DOHH2 (cell line): ENCODE measurements around the gene CXCL13.

ENCODE experiments used
- H3F3A ChIP-seq: fragments of 200-600 bp; sonication (generic), shearing (Covaris generic); 2 replicates; pipeline ENCODE4 v1.6.0; 2016; ENCODE audit warnings: antibody characterized with exemption, mild to moderate bottlenecking; ENCODE audit not compliant: control insufficient read depth, insufficient read depth
- H3K27ac ChIP-seq: fragments of 200-600 bp; sonication (generic); 2 replicates; pipeline ENCODE4 v1.5.1; 2014; ENCODE audit warnings: low read depth, mild to moderate bottlenecking, low read length, moderate library complexity
- H3K27me3 ChIP-seq: fragments of 200-600 bp; sonication (generic); 2 replicates; pipeline ENCODE4 v1.6.1; 2014; ENCODE audit warnings: mild to moderate bottlenecking, low read length, mixed read lengths; ENCODE audit not compliant: control insufficient read depth
- H3K36me3 ChIP-seq: fragments of 200-600 bp; sonication (generic); 2 replicates; pipeline ENCODE4 v1.6.1; 2014; ENCODE audit warnings: mild to moderate bottlenecking, low read length, moderate library complexity, mixed read lengths; ENCODE audit not compliant: control insufficient read depth
- H3K4me1 ChIP-seq: fragments of 200-600 bp; sonication (generic); 2 replicates; pipeline ENCODE4 v1.6.1; 2014; ENCODE audit warnings: mild to moderate bottlenecking, low read length, mixed read lengths; ENCODE audit not compliant: control insufficient read depth
- H3K4me2 ChIP-seq: fragments of 200-600 bp; sonication (generic); 2 replicates; pipeline ENCODE4 v1.6.0; 2014; ENCODE audit warnings: mild to moderate bottlenecking, low read length, moderate library complexity
- H3K4me3 ChIP-seq: fragments of 200-600 bp; sonication (generic); 2 replicates; pipeline ENCODE4 v1.5.1; 2014; ENCODE audit warnings: mild to moderate bottlenecking, low read length, mixed read lengths
- H3K79me2 ChIP-seq: fragments of 200-600 bp; sonication (generic); 2 replicates; pipeline ENCODE4 v1.6.1; 2014; ENCODE audit warnings: mild to moderate bottlenecking, low read length, mixed read lengths; ENCODE audit not compliant: control insufficient read depth
- H3K9me2 ChIP-seq: fragments of 200-600 bp; sonication (generic); replicated peaks from 2 replicates; pipeline ENCODE4 v1.6.1; 2014; ENCODE audit warnings: mild to moderate bottlenecking, low read length, mixed read lengths; ENCODE audit not compliant: control insufficient read depth
- H3K9me3 ChIP-seq: fragments of 200-600 bp; sonication (generic); 2 replicates; pipeline ENCODE4 v1.6.1; 2014; ENCODE audit warnings: antibody characterized with exemption, low read length, mixed read lengths; ENCODE audit not compliant: control insufficient read depth, insufficient read depth
- H4K20me1 ChIP-seq: fragments of 200-600 bp; sonication (generic); 2 replicates; pipeline ENCODE4 v1.6.0; 2014; ENCODE audit warnings: low read depth, mild to moderate bottlenecking, antibody characterized with exemption, low read length, moderate library complexity; ENCODE audit not compliant: control insufficient read depth, insufficient read depth
- EZH2phosphoT487 ChIP-seq: fragments of 200-600 bp; sonication (generic); IDR thresholded peaks from 2 replicates; pipeline ENCODE4 v1.6.1; 2017; ENCODE audit warnings: borderline replicate concordance, mild to moderate bottlenecking, antibody characterized with exemption, low read length, moderate library complexity, mixed read lengths
- TF ChIP-seq, protein P1 (sequence below): fragments of 200-600 bp; sonication (generic); IDR thresholded peaks from one replicate; pipeline ENCODE4 v1.5.1; 2014; ENCODE audit warnings: antibody characterized with exemption, mild to moderate bottlenecking, low read depth, low read length; ENCODE audit not compliant: poor library complexity, severe bottlenecking

Gene CXCL13

DNA sequence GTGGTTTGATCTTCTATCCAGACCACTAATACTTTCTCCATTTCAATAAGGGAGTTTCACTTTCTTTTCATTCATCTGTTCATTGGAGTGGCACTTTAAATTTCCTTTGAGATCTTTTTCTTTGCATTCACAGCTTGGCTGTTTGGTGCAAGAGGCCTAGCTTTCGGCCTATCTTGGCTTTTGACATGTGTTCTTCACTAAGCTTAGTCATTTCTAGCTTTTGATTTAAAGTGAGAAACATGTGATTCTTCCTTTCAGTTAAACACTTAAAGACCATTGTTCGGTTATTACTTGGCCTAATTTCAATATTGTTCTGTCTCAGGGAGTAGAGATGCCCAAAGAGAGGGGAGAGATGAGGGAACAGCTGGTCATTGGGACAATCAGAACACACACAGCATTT, 24.3 kb downstream of the CXCL13 start:
- Histone ChIP-seq H4K20me1 (no peaks in the 10 kb centered on the region), H3K4me2 (no peak overlapping the region), H3K27me3 (no peaks in the 10 kb centered on the region), H3F3A (no peaks in the 10 kb centered on the region), H3K27ac (no peak overlapping the region), H3K4me1 (no peaks in the 10 kb centered on the region), H3K9me2 (no peaks in the 10 kb centered on the region), H3K36me3 (no peaks in the 10 kb centered on the region), H3K4me3 (no peak overlapping the region), H3K79me2 (no peaks in the 10 kb centered on the region), H3K9me3 (no peaks in the 10 kb centered on the region)
- no peak for TF ChIP-seq EZH2phosphoT487
- TF ChIP-seq, protein P1, sequence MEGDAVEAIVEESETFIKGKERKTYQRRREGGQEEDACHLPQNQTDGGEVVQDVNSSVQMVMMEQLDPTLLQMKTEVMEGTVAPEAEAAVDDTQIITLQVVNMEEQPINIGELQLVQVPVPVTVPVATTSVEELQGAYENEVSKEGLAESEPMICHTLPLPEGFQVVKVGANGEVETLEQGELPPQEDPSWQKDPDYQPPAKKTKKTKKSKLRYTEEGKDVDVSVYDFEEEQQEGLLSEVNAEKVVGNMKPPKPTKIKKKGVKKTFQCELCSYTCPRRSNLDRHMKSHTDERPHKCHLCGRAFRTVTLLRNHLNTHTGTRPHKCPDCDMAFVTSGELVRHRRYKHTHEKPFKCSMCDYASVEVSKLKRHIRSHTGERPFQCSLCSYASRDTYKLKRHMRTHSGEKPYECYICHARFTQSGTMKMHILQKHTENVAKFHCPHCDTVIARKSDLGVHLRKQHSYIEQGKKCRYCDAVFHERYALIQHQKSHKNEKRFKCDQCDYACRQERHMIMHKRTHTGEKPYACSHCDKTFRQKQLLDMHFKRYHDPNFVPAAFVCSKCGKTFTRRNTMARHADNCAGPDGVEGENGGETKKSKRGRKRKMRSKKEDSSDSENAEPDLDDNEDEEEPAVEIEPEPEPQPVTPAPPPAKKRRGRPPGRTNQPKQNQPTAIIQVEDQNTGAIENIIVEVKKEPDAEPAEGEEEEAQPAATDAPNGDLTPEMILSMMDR = no peak

DNA sequence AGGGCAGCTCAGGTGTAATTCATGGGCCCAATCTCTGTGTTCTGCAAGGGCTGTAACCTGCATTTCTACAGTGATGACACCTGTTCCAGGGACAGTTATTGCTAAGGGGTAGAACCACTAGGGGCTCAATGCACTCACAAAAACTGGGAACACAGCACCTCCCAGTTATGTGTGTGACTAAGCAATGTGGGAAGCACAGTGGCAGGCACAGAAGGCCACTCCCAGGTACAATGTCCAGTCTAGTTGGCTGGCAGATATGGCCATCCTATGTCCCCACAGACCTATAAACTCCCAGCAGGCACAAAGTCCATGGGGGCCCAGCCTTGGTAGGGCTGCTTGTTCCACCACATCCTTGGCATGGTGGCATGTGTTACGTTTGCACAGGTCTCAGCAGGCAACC, 25.7 kb downstream of the CXCL13 start:
- no peaks in the 10 kb centered on the region for H3K36me3 ChIP-seq
- no peak for TF ChIP-seq EZH2phosphoT487
- TF ChIP-seq, protein P1 = no peak
- no peaks in the 10 kb centered on the region for H3K4me1 ChIP-seq
- H3K79me2 ChIP-seq = no peaks in the 10 kb centered on the region
- H3K27me3 ChIP-seq = no peaks in the 10 kb centered on the region
- H3K27ac ChIP-seq = no peak overlapping the region
- no peaks in the 10 kb centered on the region for H3K9me3 ChIP-seq
- H4K20me1 ChIP-seq = no peaks in the 10 kb centered on the region
- H3K4me2 ChIP-seq = no peak overlapping the region
- no peak overlapping the region for H3K4me3 ChIP-seq
- no peaks in the 10 kb centered on the region for H3F3A ChIP-seq
- no peaks in the 10 kb centered on the region for H3K9me2 ChIP-seq

DNA sequence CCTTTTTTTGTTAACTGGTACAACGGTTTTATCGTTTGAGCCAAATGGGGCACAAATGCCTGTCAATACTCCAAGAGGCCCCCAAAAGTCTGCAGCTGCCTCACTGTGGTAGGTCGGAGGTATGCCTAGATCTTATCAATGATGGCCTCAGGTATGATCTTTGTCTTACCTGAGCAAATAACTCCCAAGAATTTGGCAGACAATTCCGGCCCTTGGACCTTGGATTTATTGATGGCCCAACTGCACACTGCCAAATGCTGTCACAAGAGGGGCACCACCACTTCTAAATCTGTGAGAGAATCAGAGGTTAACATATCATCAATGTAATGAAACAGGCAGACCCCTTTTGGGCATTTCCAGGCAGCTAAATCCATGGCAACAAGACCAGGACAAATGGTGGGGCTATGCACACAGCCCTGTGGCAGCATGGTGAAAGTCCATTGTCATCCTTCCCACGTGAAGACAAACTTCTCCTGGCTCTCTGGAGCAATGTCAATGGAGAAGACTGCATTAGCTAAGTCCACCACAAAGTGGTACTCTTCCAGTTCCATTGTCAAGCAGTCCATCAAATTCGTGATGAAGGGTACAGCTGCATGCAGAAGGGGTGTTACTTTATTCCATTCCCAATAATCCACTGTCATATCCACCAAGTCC, 28.6 kb downstream of the CXCL13 start:
- Histone ChIP-seq H4K20me1 (no peaks in the 10 kb centered on the region), H3K36me3 (no peaks in the 10 kb centered on the region), H3K9me3 (no peaks in the 10 kb centered on the region), H3F3A (no peaks in the 10 kb centered on the region), H3K9me2 (no peaks in the 10 kb centered on the region), H3K4me3 (no peak overlapping the region), H3K27ac (no peak overlapping the region), H3K27me3 (no peaks in the 10 kb centered on the region), H3K4me1 (no peaks in the 10 kb centered on the region), H3K4me2 (no peak overlapping the region), H3K79me2 (no peaks in the 10 kb centered on the region)
- no peak for TF ChIP-seq EZH2phosphoT487
- TF ChIP-seq, protein P1 = no peak

DNA sequence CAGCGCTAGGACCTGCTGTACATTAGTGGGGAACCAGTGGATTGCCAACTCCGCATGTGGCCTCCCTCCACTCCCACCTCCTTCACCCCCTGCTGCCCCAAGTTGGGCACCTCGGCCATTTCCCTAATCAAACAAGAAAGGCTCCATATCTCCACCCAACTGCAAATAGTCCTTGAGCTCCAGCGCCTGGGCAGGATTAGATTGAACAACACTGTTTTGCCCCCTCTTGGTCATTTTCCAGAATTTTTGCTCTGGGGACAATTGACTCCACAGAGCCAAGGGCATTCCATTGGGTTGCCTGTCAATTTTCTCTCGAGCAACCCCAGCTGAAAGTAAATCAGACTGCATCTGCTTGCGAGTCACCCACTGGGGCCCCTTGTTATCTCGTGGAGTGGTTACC, 29.6 kb downstream of the CXCL13 start:
- H3F3A ChIP-seq = no peaks in the 10 kb centered on the region
- H3K27me3 ChIP-seq = no peaks in the 10 kb centered on the region
- no peak overlapping the region for H3K27ac ChIP-seq
- TF ChIP-seq EZH2phosphoT487 = no peak
- TF ChIP-seq, protein P1 = no peak
- H3K79me2 ChIP-seq = no peaks in the 10 kb centered on the region
- no peaks in the 10 kb centered on the region for H3K36me3 ChIP-seq
- no peaks in the 10 kb centered on the region for H3K4me1 ChIP-seq
- H3K4me2 ChIP-seq = no peak overlapping the region
- no peaks in the 10 kb centered on the region for H3K9me3 ChIP-seq
- no peaks in the 10 kb centered on the region for H3K9me2 ChIP-seq
- no peaks in the 10 kb centered on the region for H4K20me1 ChIP-seq
- H3K4me3 ChIP-seq = no peak overlapping the region
